ENCODE results near the gene TP53I3.

GRCh38 chr2:24115057-24115456, 30.4 kb upstream of the TP53I3 start:
- TF ChIP-seq EZH2 (IDR thresholded peaks at IDR 0.05) = no peak
- no peak for TF ChIP-seq POLR2AphosphoS5 (IDR thresholded peaks at IDR 0.05; ENCODE audit: borderline replicate concordance, low read depth, low read length)
- no peak for TF ChIP-seq FOXP2 (optimal IDR thresholded peaks at IDR 0.05; ENCODE audit: control extremely low read depth, extremely low read length, insufficient read depth)

Measured in SK-N-MC (cell line).